HG03520 (cell line): ENCODE results near the gene WFDC1.

ENCODE experiments used
- ATAC-seq: cut with Tn5 transposase; IDR thresholded peaks from one replicate; pipeline ENCODE4 v1.9.1; 2021; ENCODE audit warnings: mild to moderate bottlenecking, moderate library complexity; ENCODE audit not compliant: unreplicated experiment

The WFDC1 gene

DNA sequence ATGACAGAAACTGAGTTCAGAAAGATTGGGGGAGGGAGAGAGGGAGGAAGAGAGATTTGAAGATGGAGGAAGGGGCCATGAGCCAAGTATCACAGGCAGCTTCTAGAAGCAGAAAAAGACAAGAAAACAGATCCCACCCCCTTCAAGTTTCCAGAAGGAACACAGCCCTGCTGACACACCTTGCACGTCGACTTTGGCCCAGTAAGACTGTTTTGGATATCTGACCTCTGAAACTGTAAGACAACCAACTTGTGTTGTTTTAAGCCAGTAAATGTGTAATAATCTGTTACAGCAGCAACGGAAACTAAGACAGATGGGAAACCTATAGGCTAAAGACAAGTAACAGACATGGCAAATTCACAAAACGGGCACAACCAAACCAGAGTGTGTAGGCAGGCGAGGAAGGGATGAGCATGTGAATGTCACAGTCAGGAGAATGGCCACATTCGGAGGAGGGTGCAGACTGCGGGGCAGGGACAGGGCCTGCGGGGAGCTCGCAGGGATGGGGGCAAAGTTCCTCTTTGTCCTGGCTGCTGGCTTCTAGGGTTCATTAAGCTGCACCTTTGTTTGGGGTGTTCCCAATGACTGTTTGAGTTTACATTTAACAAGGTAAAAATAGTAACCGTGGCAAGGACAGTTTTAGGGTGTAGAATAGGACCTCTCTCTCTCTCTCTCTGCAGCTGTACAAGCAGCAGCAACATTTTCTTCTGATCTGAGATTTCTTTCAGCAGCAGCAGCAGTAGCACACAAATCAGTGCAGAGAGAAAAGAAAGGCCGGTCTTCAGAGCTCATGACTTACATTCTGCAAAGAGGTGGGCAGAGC is 55.4 kb downstream of the WFDC1 start:
- no peak for ATAC-seq

GRCh38 chr16:84350685-84351400 is 56.2 kb downstream of the WFDC1 start:
- no peak for ATAC-seq

GRCh38 chr16:84351630-84352029 is 57.0 kb downstream of the WFDC1 start:
- no peak for ATAC-seq

DNA sequence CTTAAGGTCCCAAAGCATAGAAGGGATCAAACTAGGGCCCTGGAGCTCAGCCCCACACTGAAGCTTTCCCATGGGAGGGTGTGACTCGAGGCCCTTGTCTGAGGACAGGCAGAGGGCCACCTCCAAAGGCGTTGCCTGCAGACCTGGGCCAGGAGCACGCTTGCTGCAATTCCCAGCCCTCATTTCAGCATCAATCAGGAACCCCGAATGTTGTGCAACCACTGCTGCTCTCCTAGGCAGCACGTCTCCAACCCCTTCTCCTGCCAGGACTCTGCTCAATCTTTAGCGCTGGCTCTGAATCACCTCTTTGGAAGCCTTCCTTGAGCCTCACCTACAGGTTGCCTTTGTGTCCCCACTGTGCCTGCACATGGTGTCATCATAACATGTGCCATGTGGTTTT is 59.6 kb downstream of the WFDC1 start:
- no peak for ATAC-seq

DNA sequence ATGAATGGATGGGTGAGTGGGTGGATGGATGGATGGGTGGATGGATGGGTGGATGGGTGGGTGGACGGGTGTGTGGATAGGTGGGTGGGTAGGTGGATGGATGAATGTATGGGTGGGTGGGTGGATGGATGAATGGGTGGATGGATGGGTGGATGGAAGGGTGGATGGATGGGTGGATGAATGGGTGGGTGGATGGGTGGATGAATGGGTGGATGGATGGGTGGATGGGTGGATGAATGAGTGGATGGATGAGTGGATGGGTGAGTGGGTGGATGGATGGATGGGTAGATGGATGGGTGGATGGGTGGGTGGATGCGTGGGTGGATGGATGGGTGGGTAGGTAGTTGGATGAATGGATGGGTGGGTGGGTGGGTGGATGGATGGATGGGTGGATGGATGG is 60.5 kb downstream of the WFDC1 start:
- ATAC-seq = no peak

- ATAC-seq = no peak
Measured at GRCh38 chr16:84356176-84356575, 61.5 kb downstream of the WFDC1 start.

- ATAC-seq = no peak
Measured at GRCh38 chr16:84356591-84357116, 62.0 kb downstream of the WFDC1 start.

- no peak for ATAC-seq
Measured at GRCh38 chr16:84357191-84357651, 62.5 kb downstream of the WFDC1 start.

DNA sequence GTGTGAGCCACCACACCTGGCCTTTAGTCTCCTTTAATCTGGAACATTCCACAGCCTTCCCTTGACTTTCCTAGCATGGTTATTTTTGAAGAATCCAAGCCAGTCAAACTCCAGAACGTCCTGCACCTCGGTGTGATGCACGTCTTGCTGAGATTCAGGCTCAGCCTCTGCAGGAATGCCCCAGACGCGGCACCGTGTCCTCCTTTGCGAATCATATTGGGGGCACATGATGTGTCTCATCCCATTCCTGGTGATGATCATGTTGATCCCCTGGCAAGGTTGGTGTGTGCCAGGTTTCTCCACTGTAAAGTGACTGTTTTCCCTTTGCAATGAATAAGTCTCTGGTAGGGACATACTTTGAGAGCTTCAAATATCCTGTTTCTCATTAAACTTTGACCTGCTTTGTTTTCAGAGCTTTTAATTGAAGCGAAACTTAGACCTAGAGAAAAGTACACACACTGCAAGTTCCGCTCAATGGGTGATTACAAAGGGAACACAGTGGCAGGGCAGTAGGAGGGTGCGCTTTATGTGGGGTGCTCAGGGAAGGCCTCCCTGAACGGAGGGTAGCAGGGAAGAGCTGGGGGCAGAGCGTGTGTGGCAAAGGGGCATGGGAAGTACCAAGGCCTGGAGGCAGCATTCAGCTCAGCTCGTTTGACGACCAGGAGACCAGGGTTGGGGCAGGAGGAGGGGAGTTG is 64.1 kb downstream of the WFDC1 start:
- no peak for ATAC-seq

GRCh38 chr16:84359326-84359725 is 64.6 kb downstream of the WFDC1 start:
- ATAC-seq = no peak

- ATAC-seq = no peak
Measured at GRCh38 chr16:84360170-84360569, 65.5 kb downstream of the WFDC1 start.

DNA sequence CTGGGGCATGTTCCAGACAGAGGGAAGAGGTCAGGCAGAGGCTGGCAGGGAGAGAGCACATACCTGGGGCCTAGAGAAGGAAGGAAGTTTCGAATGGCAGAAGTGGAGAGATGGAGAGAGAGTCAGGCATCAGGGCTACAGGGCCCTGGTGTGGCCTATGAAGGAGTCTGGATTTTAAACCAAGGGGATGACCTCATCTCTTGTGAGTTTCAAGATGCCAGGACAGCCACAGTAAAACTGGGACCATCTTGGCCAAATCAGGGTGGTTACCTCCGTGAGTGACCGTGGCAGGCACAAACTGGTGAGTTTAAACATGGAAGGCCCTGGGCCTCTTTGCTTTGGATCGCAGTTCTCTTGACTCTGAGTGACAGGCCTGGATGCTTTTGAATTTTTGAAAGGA is 66.1 kb downstream of the WFDC1 start:
- no peak for ATAC-seq

DNA sequence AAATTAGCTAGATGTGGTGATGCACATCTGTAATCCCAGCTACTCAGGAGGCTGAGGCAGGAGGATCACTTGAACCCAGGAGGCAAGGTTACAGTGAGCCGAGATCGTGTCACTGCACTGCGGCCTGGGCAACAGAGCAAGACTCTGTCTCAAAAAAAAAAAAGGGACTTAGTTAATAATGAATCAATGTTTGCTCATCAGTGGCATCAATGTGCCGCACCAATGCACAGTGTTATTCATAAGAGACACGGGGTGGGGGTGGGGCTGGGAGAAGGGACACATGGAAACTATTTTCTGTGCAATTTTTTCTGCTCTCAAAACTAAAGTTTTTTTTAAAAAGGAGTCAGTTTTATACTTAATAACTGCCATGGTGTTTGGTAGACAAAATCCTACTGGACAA is 66.9 kb downstream of the WFDC1 start:
- no peak for ATAC-seq

DNA sequence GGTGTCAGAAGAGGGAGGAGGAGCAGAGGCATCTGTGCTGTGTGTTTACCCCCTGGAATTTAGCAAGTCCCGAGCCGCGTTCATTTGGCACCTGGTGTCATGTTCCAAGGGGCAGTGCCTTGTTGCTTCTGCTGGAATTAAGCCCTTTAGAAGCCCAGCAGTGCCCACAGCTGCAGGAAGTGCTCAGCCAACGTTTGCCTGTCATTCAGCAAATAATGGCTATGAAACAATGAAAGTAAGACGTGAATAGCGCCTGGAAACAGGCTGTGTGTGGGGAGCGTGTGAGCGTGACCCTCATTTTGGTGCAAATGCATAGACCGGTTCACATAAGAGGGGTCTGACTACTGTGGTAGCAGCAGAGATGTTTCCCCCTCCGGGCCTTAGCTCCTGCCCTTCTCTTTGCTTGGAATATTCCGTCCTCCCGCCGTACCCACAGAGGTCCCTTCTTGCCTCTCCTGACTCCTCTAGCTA is 67.8 kb downstream of the WFDC1 start:
- no peak for ATAC-seq

GRCh38 chr16:84366208-84366607 is 71.5 kb downstream of the WFDC1 start:
- no peak for ATAC-seq

DNA sequence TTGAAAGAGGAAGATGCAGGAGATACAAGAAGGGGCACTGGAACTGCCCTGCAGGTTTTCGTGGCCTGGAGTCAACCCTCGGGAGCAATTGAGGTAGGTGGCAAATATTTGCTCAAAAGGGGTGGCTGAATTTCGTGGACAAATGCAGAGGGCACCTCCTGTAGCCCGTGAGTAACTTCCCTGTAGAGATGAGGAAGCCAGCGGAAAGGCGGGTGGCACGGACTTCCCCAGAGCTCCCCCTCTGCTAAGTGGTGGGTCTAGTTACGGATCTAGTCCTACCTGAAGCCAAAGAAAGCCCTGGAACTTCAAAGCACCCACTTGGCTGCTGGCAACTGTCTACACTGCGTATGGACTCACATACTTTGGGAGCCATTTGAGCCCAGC is 72.6 kb downstream of the WFDC1 start:
- ATAC-seq = no peak

DNA sequence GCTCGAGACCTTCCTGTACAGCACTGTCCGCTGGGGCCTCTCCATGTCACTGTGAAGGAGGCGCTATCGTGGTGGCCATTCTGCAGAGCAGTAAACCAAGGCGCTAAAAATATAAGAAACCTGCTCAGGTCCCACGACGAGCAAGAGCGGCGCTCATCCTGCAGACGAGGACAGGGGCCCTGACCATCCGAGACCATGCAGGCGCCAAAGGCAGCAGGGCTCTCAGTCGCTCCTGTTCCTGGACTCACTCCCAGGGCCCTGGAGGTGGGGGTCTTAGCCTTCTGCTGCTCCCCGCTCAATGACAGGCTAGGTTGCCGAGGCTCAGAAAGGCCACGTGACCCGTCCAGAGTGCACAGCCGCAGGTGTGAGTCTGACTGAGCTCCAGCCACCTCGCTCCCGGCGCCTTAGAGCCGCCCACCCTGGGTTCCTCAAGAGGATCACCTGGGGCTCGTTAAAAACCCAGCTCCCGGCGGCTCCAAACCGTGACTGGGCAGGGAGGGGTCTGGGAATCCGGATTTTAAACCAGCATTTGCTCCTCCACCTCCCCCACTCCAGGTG is 73.2 kb downstream of the WFDC1 start:
- ATAC-seq = no peak

- no peak for ATAC-seq
Measured at GRCh38 chr16:84368308-84368996, 73.8 kb downstream of the WFDC1 start, which contains the start of gene ATP2C2. Gene ATP2C2 (plus strand): TSS chr16:84368538. CDS start chr16:84368616, 78 bp downstream.

GRCh38 chr16:84369105-84369504 is 74.4 kb downstream of the WFDC1 start:
- no peak for ATAC-seq

DNA sequence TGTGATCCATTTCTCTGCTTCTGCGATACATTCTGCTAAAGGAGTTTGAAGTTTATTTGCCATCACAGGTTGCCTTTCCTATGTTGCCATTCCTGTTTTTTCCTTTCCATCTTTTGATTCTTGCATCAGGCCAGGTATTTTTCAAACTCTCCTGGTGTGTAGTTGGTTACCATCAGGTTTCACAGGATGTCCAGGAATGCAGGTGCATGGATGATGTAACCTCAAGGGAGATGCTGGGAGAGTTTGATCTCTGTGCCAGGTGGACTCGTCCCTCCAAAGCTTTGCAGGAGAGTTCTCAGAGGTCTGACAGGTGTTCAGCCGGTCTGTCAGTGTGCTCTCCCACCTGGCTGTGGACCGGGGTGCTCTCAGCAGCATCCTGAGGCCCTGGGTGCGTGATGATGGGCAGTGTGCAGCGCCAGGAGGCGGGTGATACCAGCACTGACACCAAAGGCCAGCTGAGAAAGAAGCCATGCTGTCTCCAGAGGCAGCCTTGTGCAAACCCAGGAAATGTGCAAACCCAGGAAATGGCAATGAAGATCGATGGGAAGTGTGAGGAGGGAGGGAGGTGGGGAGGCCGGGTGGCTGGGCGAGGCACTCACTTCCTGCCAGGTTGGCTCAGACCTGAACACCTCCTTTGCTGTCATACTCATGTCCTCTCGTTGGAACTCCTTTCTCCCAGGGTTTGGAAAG is 75.4 kb downstream of the WFDC1 start:
- ATAC-seq = no peak
